GM23338 (cell line): Measurements from ENCODE around the gene TCERG1L. TPM values are rescaled to one million over a fixed set of nuclear protein-coding genes. Genes with fewer than 3 reads are reported as not detected.

Source experiments
- ATAC-seq: fragments of 200-7000 bp; cut with Tn5 transposase; 3 replicates; pipeline ENCODE4 v1.9.1; 2020
- DNase-seq: peaks from one replicate; pipeline ENCODE4 v3.0.0-alpha.2; 2015; ENCODE audit warnings: low spot score
- H2AFZ ChIP-seq: fragments of 200-600 bp; sonication (generic); 2 replicates; pipeline ENCODE4 v1.8.0; 2016; ENCODE audit warnings: antibody characterized with exemption, mild to moderate bottlenecking, moderate library complexity
- H3F3A ChIP-seq: fragments of 200-600 bp; sonication (generic); replicated peaks from 2 replicates; pipeline ENCODE4 v1.8.0; 2017; ENCODE audit warnings: antibody characterized with exemption, mixed run types, low read depth
- H3K27ac ChIP-seq: fragments of 200-600 bp; sonication (generic); 2 replicates; pipeline ENCODE4 v1.6.1; 2016; ENCODE audit warnings: low read depth
- H3K27me3 ChIP-seq: fragments of 200-600 bp; sonication (generic); 2 replicates; pipeline ENCODE4 v1.8.0; 2016; ENCODE audit warnings: mild to moderate bottlenecking, mixed run types, moderate library complexity; ENCODE audit not compliant: insufficient read depth
- H3K36me3 ChIP-seq: fragments of 200-600 bp; sonication (generic); 2 replicates; pipeline ENCODE4 v1.8.0; 2016; ENCODE audit warnings: mild to moderate bottlenecking; ENCODE audit not compliant: insufficient read depth
- H3K4me1 ChIP-seq: fragments of 200-600 bp; sonication (generic); 2 replicates; pipeline ENCODE4 v1.8.0; 2016; ENCODE audit warnings: mild to moderate bottlenecking, moderate library complexity; ENCODE audit not compliant: insufficient read depth
- H3K4me2 ChIP-seq: fragments of 200-600 bp; sonication (generic); 2 replicates; pipeline ENCODE4 v1.7.1; 2017; ENCODE audit warnings: mixed run types
- H3K4me3 ChIP-seq: fragments of 200-600 bp; sonication (generic); 2 replicates; pipeline ENCODE4 v1.6.1; 2016; ENCODE audit warnings: mixed run types
- H3K79me2 ChIP-seq: fragments of 200-600 bp; sonication (generic); replicated peaks from 2 replicates; pipeline ENCODE4 v1.8.0; 2017; ENCODE audit warnings: mild to moderate bottlenecking; ENCODE audit not compliant: insufficient read depth
- H3K9me2 ChIP-seq: fragments of 200-600 bp; sonication (generic); 2 replicates; pipeline ENCODE4 v1.8.0; 2017; ENCODE audit not compliant: insufficient read depth
- H4K20me1 ChIP-seq: fragments of 200-600 bp; sonication (generic); replicated peaks from 2 replicates; pipeline ENCODE4 v1.8.0; 2017; ENCODE audit warnings: mild to moderate bottlenecking; ENCODE audit not compliant: insufficient read depth
- H3K27ac Mint-ChIP-seq: 2 replicates; pipeline ENCODE4 v1.8.0; 2020; ENCODE audit warnings: inconsistent platforms, mild to moderate bottlenecking, moderate library complexity, mixed read lengths
- H3K27me3 Mint-ChIP-seq: 3 replicates; pipeline ENCODE4 v1.8.0; 2022; ENCODE audit warnings: low read depth, mild to moderate bottlenecking, moderate library complexity, mixed read lengths, inconsistent platforms; ENCODE audit not compliant: insufficient read depth, poor library complexity
- H3K36me3 Mint-ChIP-seq: 3 replicates; pipeline ENCODE4 v1.8.0; 2021; ENCODE audit warnings: low read depth, mild to moderate bottlenecking, inconsistent platforms, moderate library complexity, mixed read lengths
- H3K4me1 Mint-ChIP-seq: 3 replicates; pipeline ENCODE4 v1.8.0; 2020; ENCODE audit warnings: mild to moderate bottlenecking, inconsistent platforms, mixed read lengths
- H3K4me3 Mint-ChIP-seq: 3 replicates; pipeline ENCODE4 v1.8.0; 2021; ENCODE audit warnings: moderate library complexity, mild to moderate bottlenecking, inconsistent platforms, mixed read lengths
- H3K9me3 Mint-ChIP-seq: 3 replicates; pipeline ENCODE4 v1.8.0; 2020; ENCODE audit warnings: moderate library complexity, mild to moderate bottlenecking, inconsistent platforms, mixed read lengths
- CREB1 ChIP-seq: fragments of 250-450 bp; sonication (Bioruptor Pico); IDR thresholded peaks from 2 replicates; pipeline ENCODE4 v1.5.0; 2020; ENCODE audit warnings: low read depth, mild to moderate bottlenecking, moderate library complexity
- CTCF ChIP-seq, 2 experiments: fragments of 200-600 bp in 1 of 2; sonication (generic) in 1 of 2; conservative IDR thresholded peaks; 2 replicates each; pipeline versions ENCODE4 v1.5.1 to v1.6.1; 2016 to 2017; ENCODE audit warnings: antibody characterized with exemption in 2 of 2, low read depth in 2 of 2, mild to moderate bottlenecking in 2 of 2, moderate library complexity in 1 of 2
- ETS1 ChIP-seq: IDR thresholded peaks from 2 replicates; pipeline ENCODE4 v1.6.1; 2016; ENCODE audit warnings: antibody characterized with exemption
- EZH2 ChIP-seq: fragments of 200-600 bp; sonication (generic); IDR thresholded peaks from one replicate; pipeline ENCODE4 v1.8.0; 2017; ENCODE audit warnings: antibody characterized with exemption, mild to moderate bottlenecking, low read depth; ENCODE audit not compliant: unreplicated experiment
- EZH2phosphoT487 ChIP-seq: fragments of 200-600 bp; sonication (generic); IDR thresholded peaks from one replicate; pipeline ENCODE4 v1.8.1; 2018; ENCODE audit warnings: antibody characterized with exemption; ENCODE audit not compliant: unreplicated experiment
- JUNB ChIP-seq: IDR thresholded peaks from one replicate; pipeline ENCODE4 v1.6.1; 2016; ENCODE audit warnings: antibody characterized with exemption; ENCODE audit not compliant: unreplicated experiment
- NANOG ChIP-seq: IDR thresholded peaks from 2 replicates; pipeline ENCODE4 v1.6.1; 2016; ENCODE audit warnings: antibody characterized with exemption, borderline replicate concordance
- POLR2AphosphoS5 ChIP-seq: IDR thresholded peaks from 2 replicates; pipeline ENCODE4 v1.6.1; 2016; ENCODE audit warnings: antibody characterized with exemption, low read depth
- REST ChIP-seq: IDR thresholded peaks from one replicate; pipeline ENCODE4 v1.6.1; 2018; ENCODE audit warnings: antibody characterized with exemption; ENCODE audit not compliant: unreplicated experiment
- STAT1 ChIP-seq: IDR thresholded peaks from one replicate; pipeline ENCODE4 v1.6.1; 2016; ENCODE audit warnings: antibody characterized with exemption; ENCODE audit not compliant: unreplicated experiment
- ZNF114 ChIP-seq: fragments of 250-450 bp; sonication (Bioruptor Pico); IDR thresholded peaks from 2 replicates; pipeline ENCODE4 v1.5.0; 2020; ENCODE audit warnings: mild to moderate bottlenecking, moderate library complexity
- ZNF331 ChIP-seq: fragments of 250-450 bp; sonication (Bioruptor Pico); IDR thresholded peaks from 2 replicates; pipeline ENCODE4 v1.5.0; 2020; ENCODE audit warnings: low read depth, mild to moderate bottlenecking, moderate library complexity
- ZNF462 ChIP-seq: fragments of 250-450 bp; sonication (Bioruptor Pico); IDR thresholded peaks from 2 replicates; pipeline ENCODE4 v1.5.0; 2020; ENCODE audit warnings: mild to moderate bottlenecking, moderate library complexity
- polyA plus RNA-seq: library from polyadenylated mRNA; unstranded; fragments of >200 nt; fragmentation: Nextera tagmentation; extraction: Ambion mirVana; gene quantifications from 2 replicates; pipeline ENCODE4 v1.2.1, GENCODE V29; 2016
- total RNA-seq: library from RNA; depleted of rRNA; stranded (reverse); fragments of >200 nt; shearing (Covaris generic); gene quantifications from 2 replicates; pipeline ENCODE4 v1.2.3, GENCODE V29; 2014

TCERG1L gene
- total and polyA plus RNA-seq, 2 experiments from 2014 or later = 3.9 to 5.5 TPM

GRCh38 chr10:131260452-131261211, 50.9 kb downstream of the TCERG1L start:
- Histone ChIP-seq H2AFZ (no peak overlapping the region), H3K27me3 (no peaks in the 10 kb centered on the region), H3K79me2 (no peaks in the 10 kb centered on the region), H3K36me3 (no peaks in the 10 kb centered on the region), H3K4me2 (no peak overlapping the region), H3K27ac (no peak overlapping the region), H3K4me3 (no peak overlapping the region), H4K20me1 (no peaks in the 10 kb centered on the region), H3K4me1 (no peaks in the 10 kb centered on the region), H3F3A (no peaks in the 10 kb centered on the region), H3K9me2 (no peaks in the 10 kb centered on the region)
- Mint-ChIP-seq H3K4me3 (no peak overlapping the region), H3K27ac (no peak overlapping the region), H3K9me3 (peaks cover 91% of the 10 kb centered on the region), H3K27me3 (no peaks in the 10 kb centered on the region), H3K4me1 (no peaks in the 10 kb centered on the region), H3K36me3 (peaks cover 21% of the 10 kb centered on the region)
- ATAC-seq = no peak
- no peak for DNase-seq
- TF ChIP-seq NANOG (no peak), EZH2 (no peak), ZNF462 (CRISPR knock-in tag) (no peak), ETS1 (no peak), ZNF114 (CRISPR knock-in tag) (no peak), CTCF (conservative IDR thresholded peaks at IDR 0.05; ENCODE audit: low read depth in 2 of 2) (no peak), CREB1 (CRISPR knock-in tag) (no peak), JUNB (no peak), REST (no peak), STAT1 (no peak), ZNF331 (CRISPR knock-in tag) (no peak), EZH2phosphoT487 (no peak), POLR2AphosphoS5 (no peak)
